ENCODE results near the gene FBXO44. TPM values are rescaled to one million over a fixed set of nuclear protein-coding genes. Genes with fewer than 3 reads are reported as not detected.

Gene FBXO44
- total RNA-seq, 2 donors from 2014 or later: 12.9 to 30.6 TPM

DNA sequence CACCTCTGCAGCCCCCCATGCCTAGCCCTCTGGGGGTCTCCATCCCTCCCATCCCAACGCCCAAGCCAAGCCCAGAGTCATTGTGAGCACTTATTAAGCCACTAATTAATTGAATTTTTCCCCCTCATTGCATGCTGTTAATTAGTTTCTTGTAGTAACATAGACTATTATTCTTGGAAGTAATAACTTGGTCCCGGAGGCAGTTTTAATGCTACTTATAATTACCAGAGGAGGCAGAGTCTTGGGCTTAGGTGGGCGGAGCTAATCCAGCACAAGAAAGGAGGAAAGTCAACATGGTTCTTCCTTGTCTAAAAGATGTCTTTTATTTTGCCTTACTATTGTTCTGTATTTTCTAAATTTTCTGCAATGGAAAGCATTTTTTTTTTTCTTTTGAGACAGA is 28.1 kb upstream of the FBXO44 start:
- H3K4me1 ChIP-seq: no peaks in the 10 kb centered on the region
- TF ChIP-seq, protein P1, sequence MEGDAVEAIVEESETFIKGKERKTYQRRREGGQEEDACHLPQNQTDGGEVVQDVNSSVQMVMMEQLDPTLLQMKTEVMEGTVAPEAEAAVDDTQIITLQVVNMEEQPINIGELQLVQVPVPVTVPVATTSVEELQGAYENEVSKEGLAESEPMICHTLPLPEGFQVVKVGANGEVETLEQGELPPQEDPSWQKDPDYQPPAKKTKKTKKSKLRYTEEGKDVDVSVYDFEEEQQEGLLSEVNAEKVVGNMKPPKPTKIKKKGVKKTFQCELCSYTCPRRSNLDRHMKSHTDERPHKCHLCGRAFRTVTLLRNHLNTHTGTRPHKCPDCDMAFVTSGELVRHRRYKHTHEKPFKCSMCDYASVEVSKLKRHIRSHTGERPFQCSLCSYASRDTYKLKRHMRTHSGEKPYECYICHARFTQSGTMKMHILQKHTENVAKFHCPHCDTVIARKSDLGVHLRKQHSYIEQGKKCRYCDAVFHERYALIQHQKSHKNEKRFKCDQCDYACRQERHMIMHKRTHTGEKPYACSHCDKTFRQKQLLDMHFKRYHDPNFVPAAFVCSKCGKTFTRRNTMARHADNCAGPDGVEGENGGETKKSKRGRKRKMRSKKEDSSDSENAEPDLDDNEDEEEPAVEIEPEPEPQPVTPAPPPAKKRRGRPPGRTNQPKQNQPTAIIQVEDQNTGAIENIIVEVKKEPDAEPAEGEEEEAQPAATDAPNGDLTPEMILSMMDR (IDR thresholded peaks at IDR 0.05): no peak
- no peak for TF ChIP-seq POLR2A (IDR thresholded peaks at IDR 0.05)
- no peak for DNase-seq
- no peak for ATAC-seq
- intact Hi-C loops (cut with DNase I): no loop called here
- no peaks in the 10 kb centered on the region for H3K9me3 ChIP-seq
- no peak overlapping the region for H3K4me3 ChIP-seq
- no peaks in the 10 kb centered on the region for H3K27me3 ChIP-seq
- H3K27ac ChIP-seq: no peak overlapping the region
- 35 to 66% methylated on average over 3 of the region's 3 CpGs for WGBS, 2 donors
- no peaks in the 10 kb centered on the region for H3K36me3 ChIP-seq (replicated peaks in 1 of 2; ENCODE audit: insufficient read depth in 1 of 2, low read depth in 2 of 2)

DNA sequence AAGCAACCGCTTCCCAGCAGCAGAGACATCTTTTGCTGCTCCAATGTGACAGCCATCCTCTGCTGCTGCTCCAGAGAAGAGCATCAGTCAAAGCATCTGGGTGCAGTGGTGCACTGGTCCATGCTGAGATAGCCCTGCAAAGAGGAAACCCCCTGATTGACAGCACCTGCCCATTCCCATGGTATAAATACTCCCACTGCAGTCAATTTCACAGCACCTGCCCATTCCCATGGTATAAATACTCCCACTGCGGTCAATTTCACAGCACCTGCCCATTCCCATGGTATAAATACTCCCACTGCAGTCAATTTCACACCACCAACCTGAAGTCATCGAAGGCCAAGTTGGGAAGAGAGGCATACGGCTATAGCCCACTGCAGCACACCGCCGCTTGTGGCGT is 25.9 kb upstream of the FBXO44 start:
- 83 to 86% methylated on average over 7 of the region's 7 CpGs for WGBS, 2 donors
- no peak overlapping the region for H3K4me3 ChIP-seq
- H3K27me3 ChIP-seq: no peaks in the 10 kb centered on the region
- ATAC-seq: no peak
- no peak overlapping the region for H3K27ac ChIP-seq
- TF ChIP-seq, protein P1 (IDR thresholded peaks at IDR 0.05): no peak
- TF ChIP-seq POLR2A (IDR thresholded peaks at IDR 0.05): no peak
- no peaks in the 10 kb centered on the region for H3K36me3 ChIP-seq (replicated peaks in 1 of 2; ENCODE audit: insufficient read depth in 1 of 2, low read depth in 2 of 2)
- H3K4me1 ChIP-seq: no peaks in the 10 kb centered on the region
- DNase-seq: no peak
- intact Hi-C loops (cut with DNase I): no loop called here
- H3K9me3 ChIP-seq: no peaks in the 10 kb centered on the region

DNA sequence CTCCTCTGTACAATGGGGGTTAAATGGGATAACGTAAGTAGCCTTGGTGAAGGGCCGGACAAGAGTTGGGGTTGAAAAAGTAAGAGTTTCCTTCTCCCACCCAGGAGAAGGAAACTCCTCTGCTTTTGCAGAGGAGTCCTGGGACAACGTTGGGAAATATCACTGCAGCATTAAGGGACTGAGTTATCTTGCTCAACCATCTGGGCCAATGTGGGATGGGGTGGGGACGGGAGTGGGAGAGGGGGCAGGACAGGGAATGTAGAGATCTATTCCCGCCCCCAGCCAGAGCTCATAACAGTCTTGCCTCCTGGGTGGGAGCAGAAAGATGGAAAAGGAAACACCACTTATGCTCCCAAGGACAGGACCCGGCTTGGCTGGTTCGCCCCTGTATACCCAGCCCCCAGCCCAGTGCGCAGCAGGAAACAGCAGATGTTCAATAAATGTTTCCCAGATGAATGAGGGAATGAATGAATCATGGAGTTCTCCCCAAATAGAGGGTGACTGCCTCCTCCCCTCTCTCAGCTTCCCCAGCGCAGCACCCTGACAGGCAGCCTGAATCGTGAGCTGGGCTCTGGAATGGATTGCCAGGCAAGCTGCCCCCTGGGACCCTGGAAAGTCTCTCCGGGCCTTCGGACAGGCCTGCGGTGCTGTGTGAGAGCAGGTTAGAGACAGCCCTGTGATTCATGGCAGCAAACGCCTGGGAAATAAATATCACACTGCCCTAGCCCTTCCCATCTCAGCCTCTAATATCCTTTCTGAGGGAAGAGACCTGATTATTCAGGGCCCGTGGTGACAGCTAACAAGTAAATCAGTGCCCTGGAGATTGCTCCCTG is 25.3 kb upstream of the FBXO44 start:
- no peaks in the 10 kb centered on the region for H3K4me1 ChIP-seq
- no peak overlapping the region for H3K4me3 ChIP-seq
- no peaks in the 10 kb centered on the region for H3K9me3 ChIP-seq
- H3K27ac ChIP-seq: no peak overlapping the region
- H3K36me3 ChIP-seq (replicated peaks in 1 of 2; ENCODE audit: insufficient read depth in 1 of 2, low read depth in 2 of 2): no peaks in the 10 kb centered on the region
- no peak for TF ChIP-seq POLR2A (IDR thresholded peaks at IDR 0.05)
- TF ChIP-seq, protein P1 (IDR thresholded peaks at IDR 0.05): no peak
- DNase-seq (no peak), ATAC-seq (no peak)
- intact Hi-C loops (cut with DNase I): loop anchor here (10.0 kb wide), 1 partner anchor 595 kb away; no protein-coding TSS in a partner anchor
- H3K27me3 ChIP-seq: no peaks in the 10 kb centered on the region
- 28 to 31% methylated on average over 11 to 15 of the region's 15 CpGs for WGBS, 2 donors

DNA sequence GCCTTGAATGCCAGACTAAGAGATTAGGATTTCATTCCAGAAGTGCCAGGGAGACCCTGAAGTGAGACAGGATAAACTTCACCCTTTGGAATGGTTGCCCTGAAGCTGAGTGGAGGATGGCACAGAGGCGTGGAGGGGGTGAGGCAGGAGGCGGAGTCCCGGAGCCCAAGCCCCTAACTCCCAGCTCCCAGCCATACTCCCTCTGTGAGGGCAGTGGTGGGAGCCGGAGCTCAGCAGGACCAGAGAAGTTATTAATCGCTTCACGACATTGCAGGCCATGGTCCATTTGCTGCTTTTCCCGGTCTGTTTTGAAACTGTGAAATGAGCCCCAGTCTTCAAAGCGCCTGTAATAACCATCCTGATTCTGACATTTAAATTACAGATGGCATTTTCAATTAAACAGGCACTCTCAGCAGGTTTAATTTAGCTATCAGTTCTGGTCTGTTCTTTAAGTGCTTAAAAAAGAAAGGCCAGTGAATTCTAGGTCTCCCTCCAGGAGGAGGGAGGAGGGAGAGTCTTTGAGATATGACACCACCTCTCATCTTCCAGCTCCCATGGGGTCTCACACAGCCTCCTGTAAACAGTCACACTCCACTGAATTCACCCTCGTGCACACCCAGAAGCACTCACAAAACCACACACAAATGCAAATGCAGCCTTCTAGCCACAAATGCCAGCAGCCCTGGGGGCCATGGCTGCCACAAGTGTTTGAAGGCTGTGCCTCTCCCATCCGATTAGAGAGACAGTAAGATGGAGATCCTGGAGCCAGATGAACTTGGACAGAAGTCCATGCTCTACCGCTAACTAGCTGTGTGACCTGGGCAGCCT is 20.1 kb upstream of the FBXO44 start:
- TF ChIP-seq, protein P1 (IDR thresholded peaks at IDR 0.05): no peak
- no peak for TF ChIP-seq POLR2A (IDR thresholded peaks at IDR 0.05)
- H3K9me3 ChIP-seq: no peaks in the 10 kb centered on the region
- H3K27me3 ChIP-seq: no peaks in the 10 kb centered on the region
- intact Hi-C loops (cut with DNase I): loop anchor here (10.0 kb wide), 1 partner anchor 600 kb away; no protein-coding TSS in a partner anchor
- DNase-seq (no peak), ATAC-seq (no peak)
- H3K4me1 ChIP-seq: no peaks in the 10 kb centered on the region
- H3K36me3 ChIP-seq (replicated peaks in 1 of 2; ENCODE audit: insufficient read depth in 1 of 2, low read depth in 2 of 2): no peaks in the 10 kb centered on the region
- 53 to 65% methylated on average over 8 to 11 of the region's 11 CpGs for WGBS, 2 donors
- H3K4me3 ChIP-seq: no peak overlapping the region
- H3K27ac ChIP-seq: no peak overlapping the region

Measured in body of pancreas (tissue), 4 donors.